Liver (tissue), 9 donors: ENCODE results near the gene MTURN. TPM values are rescaled to one million over a fixed set of nuclear protein-coding genes. Genes with fewer than 3 reads are reported as not detected.

Source experiments
- DNase-seq: peaks from one replicate; pipeline ENCODE4 v3.0.0-alpha.2; 2017; ENCODE audit warnings: low spot score
- H3K27ac ChIP-seq, 2 donors: one replicate each; pipeline ENCODE4 v1.7.0; 2013; ENCODE audit warnings: inconsistent platforms in 2 of 2, low read length in 2 of 2, control low read depth in 1 of 2, low read depth in 1 of 2, mild to moderate bottlenecking in 1 of 2
- H3K27me3 ChIP-seq, 4 donors: one replicate each; pipeline versions ENCODE4 v1.6.1 to v1.7.0; 2013; ENCODE audit warnings: low read length in 3 of 4, inconsistent platforms in 1 of 4, mild to moderate bottlenecking in 1 of 4, moderate library complexity in 1 of 4; ENCODE audit not compliant: control insufficient read depth in 4 of 4, insufficient read depth in 4 of 4
- H3K36me3 ChIP-seq, 4 donors: one replicate each; pipeline versions ENCODE4 v1.6.1 to v1.7.0; 2013; ENCODE audit warnings: low read length in 3 of 4, mild to moderate bottlenecking in 3 of 4, low read depth in 1 of 4, moderate library complexity in 1 of 4; ENCODE audit not compliant: control insufficient read depth in 4 of 4, insufficient read depth in 3 of 4
- H3K4me1 ChIP-seq, 4 donors: one replicate each; pipeline versions ENCODE4 v1.6.1 to v1.7.0; 2013; ENCODE audit warnings: low read length in 3 of 4, mild to moderate bottlenecking in 3 of 4, moderate library complexity in 1 of 4; ENCODE audit not compliant: control insufficient read depth in 4 of 4, insufficient read depth in 4 of 4
- H3K4me3 ChIP-seq, 3 donors: one replicate each; pipeline versions ENCODE4 v1.6.1 to v1.7.0; 2013; ENCODE audit warnings: low read length in 3 of 3, control low read depth in 1 of 3, low read depth in 1 of 3, mild to moderate bottlenecking in 1 of 3
- H3K9ac ChIP-seq, 2 donors: one replicate each; pipeline ENCODE4 v1.7.0; 2013; ENCODE audit warnings: low read length in 2 of 2, mild to moderate bottlenecking in 2 of 2, moderate library complexity in 2 of 2, control low read depth in 1 of 2, low read depth in 1 of 2
- H3K9me3 ChIP-seq, 4 donors: one replicate each; pipeline versions ENCODE4 v1.6.1 to v1.7.0; 2013; ENCODE audit warnings: low read length in 3 of 4; ENCODE audit not compliant: control insufficient read depth in 4 of 4
- ATF3 ChIP-seq: IDR thresholded peaks from 2 replicates; pipeline ENCODE4 v1.6.1; 2016; ENCODE audit warnings: antibody characterized with exemption
- FOXA1 ChIP-seq: IDR thresholded peaks from 2 replicates; pipeline ENCODE4 v1.6.1; 2016; ENCODE audit warnings: antibody characterized with exemption
- FOXA2 ChIP-seq: IDR thresholded peaks from 2 replicates; pipeline ENCODE4 v1.6.1; 2016; ENCODE audit warnings: antibody characterized with exemption
- GABPA ChIP-seq, 2 donors: IDR thresholded peaks in 1 of 2; conservative IDR thresholded peaks in 1 of 2; 2 replicates each; pipeline ENCODE4 v1.6.1; 2016; ENCODE audit warnings: antibody characterized with exemption in 2 of 2, mild to moderate bottlenecking in 1 of 2, moderate library complexity in 1 of 2
- HNF4A ChIP-seq, 2 donors: conservative IDR thresholded peaks; 2 replicates each; pipeline ENCODE4 v1.6.1; 2016; ENCODE audit warnings: antibody characterized with exemption in 2 of 2, mild to moderate bottlenecking in 2 of 2
- HNF4G ChIP-seq: IDR thresholded peaks from 2 replicates; pipeline ENCODE4 v1.6.1; 2016; ENCODE audit warnings: antibody characterized with exemption
- JUND ChIP-seq, 2 donors: IDR thresholded peaks; 2 replicates each; pipeline ENCODE4 v1.6.1; 2016; ENCODE audit warnings: antibody characterized with exemption in 2 of 2
- NR2F2 ChIP-seq: IDR thresholded peaks from 2 replicates; pipeline ENCODE4 v1.6.1; 2016; ENCODE audit warnings: antibody characterized with exemption
- RAD21 ChIP-seq, 2 donors: IDR thresholded peaks; 2 replicates each; pipeline ENCODE4 v1.6.1; 2016; ENCODE audit warnings: antibody characterized with exemption in 2 of 2, mild to moderate bottlenecking in 2 of 2
- REST ChIP-seq: IDR thresholded peaks from 2 replicates; pipeline ENCODE4 v1.6.1; 2016; ENCODE audit warnings: antibody characterized with exemption, mild to moderate bottlenecking
- RXRA ChIP-seq, 2 donors: IDR thresholded peaks; 2 replicates each; pipeline ENCODE4 v1.6.1; 2017 to 2018; ENCODE audit warnings: antibody characterized with exemption in 2 of 2, mild to moderate bottlenecking in 1 of 2
- SP1 ChIP-seq: IDR thresholded peaks from 2 replicates; pipeline ENCODE4 v1.6.1; 2018; ENCODE audit warnings: antibody characterized with exemption, mild to moderate bottlenecking
- TAF1 ChIP-seq: conservative IDR thresholded peaks from 2 replicates; pipeline ENCODE4 v1.6.1; 2016; ENCODE audit warnings: antibody characterized with exemption, mild to moderate bottlenecking
- YY1 ChIP-seq: IDR thresholded peaks from 2 replicates; pipeline ENCODE4 v1.6.1; 2016; ENCODE audit warnings: antibody characterized with exemption, mild to moderate bottlenecking
- WGBS: extraction: QIAGEN DNeasy Blood & Tissue Kit; methylation state at CpG from one replicate; pipeline ENCODE4 v1.1.7; 2013; 5-methylcytosine and 5-hydroxymethylcytosine counted together
- polyA plus RNA-seq, 2 donors: library from polyadenylated mRNA; stranded (reverse) in 1 of 2; unstranded in 1 of 2; fragments of 200-250 nt in 1 of 2; fragments of >200 nt in 1 of 2; fragmentation: Nextera tagmentation in 1 of 2; extraction: Ambion mirVana in 1 of 2; gene quantifications; one replicate each; pipeline versions ENCODE4 v1.2.1 to v1.2.3, GENCODE V29; 2013 to 2015
- total RNA-seq, 2 donors: library from RNA; depleted of rRNA; stranded (reverse); fragments of >200 nt; gene quantifications; one replicate each; pipeline ENCODE4 v1.2.3, GENCODE V29; 2014
- TF ChIP-seq, protein P1 (sequence below): fragments of 150-350 bp; IDR thresholded peaks from 2 replicates; pipeline ENCODE4 v1.5.1; 2017; ENCODE audit warnings: improper control_type of control experiment, low read depth, low read length; ENCODE audit not compliant: missing input control
- TF ChIP-seq, protein P2 (sequence below): IDR thresholded peaks from 2 replicates; pipeline ENCODE4 v1.6.1; 2016; ENCODE audit warnings: antibody characterized with exemption
- donor health status: healthy.
- donor health status: healthy.
- donor health status: healthy.
- donor health status: healthy.
- donor health status: healthy.

MTURN gene
- total and polyA plus RNA-seq, 4 donors, result 2.4 to 14.4 (median 6.1) TPM

- Histone ChIP-seq H3K4me1 (peaks cover 0 to 2% (median 0%) of the 10 kb centered on the region in 4 donors), H3K27ac (no peak overlapping the region), H3K36me3 (no peaks in the 10 kb centered on the region), H3K9me3 (no peaks in the 10 kb centered on the region), H3K4me3 (no peak overlapping the region), H3K9ac (no peak overlapping the region), H3K27me3 (no peaks in the 10 kb centered on the region)
- TF ChIP-seq FOXA1, result no peak
- TF ChIP-seq GABPA (IDR thresholded peaks at IDR 0.05 in 1 of 2, conservative IDR thresholded peaks at IDR 0.05 in 1 of 2), result no peak
- no peak for TF ChIP-seq RXRA (IDR thresholded peaks at IDR 0.05)
- no peak for TF ChIP-seq HNF4G
- WGBS, result 89% methylated on average over 7 of the region's 7 CpGs
- no peak for DNase-seq
These were observed 47.1 kb downstream of the MTURN start for GRCh38 chr7:30181736-30182522.

DNA sequence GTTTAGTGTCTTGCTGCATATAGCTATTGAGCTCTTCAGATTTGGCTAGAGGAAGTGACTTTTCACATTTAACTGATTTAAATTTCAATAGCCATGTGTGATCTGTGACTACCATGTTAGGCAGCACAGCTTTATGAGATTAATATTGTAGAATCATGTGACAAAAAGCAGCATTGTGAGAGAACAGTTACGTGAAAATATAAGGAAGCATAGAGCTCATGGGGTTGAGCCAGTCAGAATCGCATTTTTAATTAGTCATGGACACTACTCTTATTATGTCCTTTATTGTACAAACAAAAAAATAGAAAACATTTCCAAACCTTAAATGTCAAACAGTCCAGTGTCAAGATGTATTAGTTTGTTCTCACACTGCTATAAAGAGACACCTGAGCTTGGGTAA lies 48.0 kb downstream of the MTURN start:
- H3K36me3 ChIP-seq, result no peaks in the 10 kb centered on the region
- no peaks in the 10 kb centered on the region for H3K27me3 ChIP-seq
- H3K4me1 ChIP-seq, result peaks cover 0 to 2% (median 0%) of the 10 kb centered on the region in 4 donors
- no peak for DNase-seq
- 97% methylated on average over 2 of the region's 2 CpGs for WGBS
- no peak overlapping the region for H3K27ac ChIP-seq
- no peaks in the 10 kb centered on the region for H3K9me3 ChIP-seq
- no peak overlapping the region for H3K4me3 ChIP-seq
- H3K9ac ChIP-seq, result no peak overlapping the region
- TF ChIP-seq SP1 (no peak), HNF4A (conservative IDR thresholded peaks at IDR 0.05) (no peak), HNF4G (no peak), REST (no peak), FOXA2 (no peak), ATF3 (no peak)

GRCh38 chr7:30183749-30184369 lies 49.1 kb downstream of the MTURN start:
- no peak overlapping the region for H3K4me3 ChIP-seq
- H3K27me3 ChIP-seq, result no peaks in the 10 kb centered on the region
- H3K27ac ChIP-seq, result no peak overlapping the region
- no peak for DNase-seq
- no peaks in the 10 kb centered on the region for H3K36me3 ChIP-seq
- peaks cover 0 to under 1% (median 0%) of the 10 kb centered on the region in 4 donors for H3K4me1 ChIP-seq
- 95% methylated on average over 4 of the region's 4 CpGs for WGBS
- H3K9me3 ChIP-seq, result no peaks in the 10 kb centered on the region
- no peak overlapping the region for H3K9ac ChIP-seq
- no peak for TF ChIP-seq NR2F2
- no peak for TF ChIP-seq RAD21 (IDR thresholded peaks at IDR 0.05)
- no peak for TF ChIP-seq YY1
- no peak for TF ChIP-seq FOXA1
- no peak for TF ChIP-seq TAF1
- TF ChIP-seq FOXA2, result no peak
- TF ChIP-seq, protein P1, sequence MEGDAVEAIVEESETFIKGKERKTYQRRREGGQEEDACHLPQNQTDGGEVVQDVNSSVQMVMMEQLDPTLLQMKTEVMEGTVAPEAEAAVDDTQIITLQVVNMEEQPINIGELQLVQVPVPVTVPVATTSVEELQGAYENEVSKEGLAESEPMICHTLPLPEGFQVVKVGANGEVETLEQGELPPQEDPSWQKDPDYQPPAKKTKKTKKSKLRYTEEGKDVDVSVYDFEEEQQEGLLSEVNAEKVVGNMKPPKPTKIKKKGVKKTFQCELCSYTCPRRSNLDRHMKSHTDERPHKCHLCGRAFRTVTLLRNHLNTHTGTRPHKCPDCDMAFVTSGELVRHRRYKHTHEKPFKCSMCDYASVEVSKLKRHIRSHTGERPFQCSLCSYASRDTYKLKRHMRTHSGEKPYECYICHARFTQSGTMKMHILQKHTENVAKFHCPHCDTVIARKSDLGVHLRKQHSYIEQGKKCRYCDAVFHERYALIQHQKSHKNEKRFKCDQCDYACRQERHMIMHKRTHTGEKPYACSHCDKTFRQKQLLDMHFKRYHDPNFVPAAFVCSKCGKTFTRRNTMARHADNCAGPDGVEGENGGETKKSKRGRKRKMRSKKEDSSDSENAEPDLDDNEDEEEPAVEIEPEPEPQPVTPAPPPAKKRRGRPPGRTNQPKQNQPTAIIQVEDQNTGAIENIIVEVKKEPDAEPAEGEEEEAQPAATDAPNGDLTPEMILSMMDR, result no peak
- no peak for TF ChIP-seq HNF4A (conservative IDR thresholded peaks at IDR 0.05)
- TF ChIP-seq ATF3, result no peak
- no peak for TF ChIP-seq GABPA (IDR thresholded peaks at IDR 0.05 in 1 of 2, conservative IDR thresholded peaks at IDR 0.05 in 1 of 2)
- no peak for TF ChIP-seq SP1
- TF ChIP-seq RXRA (IDR thresholded peaks at IDR 0.05), result no peak
- no peak for TF ChIP-seq REST
- no peak for TF ChIP-seq JUND (IDR thresholded peaks at IDR 0.05)
- TF ChIP-seq, protein P2, sequence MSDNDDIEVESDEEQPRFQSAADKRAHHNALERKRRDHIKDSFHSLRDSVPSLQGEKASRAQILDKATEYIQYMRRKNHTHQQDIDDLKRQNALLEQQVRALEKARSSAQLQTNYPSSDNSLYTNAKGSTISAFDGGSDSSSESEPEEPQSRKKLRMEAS, result no peak
- no peak for TF ChIP-seq HNF4G
